HUES48 (cell line): ENCODE results near the gene TDRD12.

Source experiments
- H3K27ac ChIP-seq: one replicate; pipeline ENCODE4 v1.7.0; 2013; ENCODE audit warnings: low read depth, low read length, inconsistent platforms
- H3K27me3 ChIP-seq: 2 replicates; pipeline ENCODE4 v1.6.1; 2013; ENCODE audit warnings: mild to moderate bottlenecking, low read length; ENCODE audit not compliant: control insufficient read depth, insufficient read depth
- H3K36me3 ChIP-seq: 2 replicates; pipeline ENCODE4 v1.6.1; 2013; ENCODE audit warnings: low read length; ENCODE audit not compliant: control insufficient read depth, insufficient read depth
- H3K4me1 ChIP-seq: 2 replicates; pipeline ENCODE4 v1.6.1; 2013; ENCODE audit warnings: mild to moderate bottlenecking, low read length; ENCODE audit not compliant: control insufficient read depth, insufficient read depth
- H3K4me3 ChIP-seq: 2 replicates; pipeline ENCODE4 v1.5.1; 2013; ENCODE audit warnings: mild to moderate bottlenecking, low read depth, low read length
- H3K9ac ChIP-seq: 2 replicates; pipeline ENCODE4 v1.6.1; 2013; ENCODE audit warnings: mild to moderate bottlenecking, low read depth, low read length, moderate library complexity
- H3K9me3 ChIP-seq: 2 replicates; pipeline ENCODE4 v1.6.1; 2013; ENCODE audit warnings: low read length; ENCODE audit not compliant: control insufficient read depth, insufficient read depth

TDRD12 gene, protein sequence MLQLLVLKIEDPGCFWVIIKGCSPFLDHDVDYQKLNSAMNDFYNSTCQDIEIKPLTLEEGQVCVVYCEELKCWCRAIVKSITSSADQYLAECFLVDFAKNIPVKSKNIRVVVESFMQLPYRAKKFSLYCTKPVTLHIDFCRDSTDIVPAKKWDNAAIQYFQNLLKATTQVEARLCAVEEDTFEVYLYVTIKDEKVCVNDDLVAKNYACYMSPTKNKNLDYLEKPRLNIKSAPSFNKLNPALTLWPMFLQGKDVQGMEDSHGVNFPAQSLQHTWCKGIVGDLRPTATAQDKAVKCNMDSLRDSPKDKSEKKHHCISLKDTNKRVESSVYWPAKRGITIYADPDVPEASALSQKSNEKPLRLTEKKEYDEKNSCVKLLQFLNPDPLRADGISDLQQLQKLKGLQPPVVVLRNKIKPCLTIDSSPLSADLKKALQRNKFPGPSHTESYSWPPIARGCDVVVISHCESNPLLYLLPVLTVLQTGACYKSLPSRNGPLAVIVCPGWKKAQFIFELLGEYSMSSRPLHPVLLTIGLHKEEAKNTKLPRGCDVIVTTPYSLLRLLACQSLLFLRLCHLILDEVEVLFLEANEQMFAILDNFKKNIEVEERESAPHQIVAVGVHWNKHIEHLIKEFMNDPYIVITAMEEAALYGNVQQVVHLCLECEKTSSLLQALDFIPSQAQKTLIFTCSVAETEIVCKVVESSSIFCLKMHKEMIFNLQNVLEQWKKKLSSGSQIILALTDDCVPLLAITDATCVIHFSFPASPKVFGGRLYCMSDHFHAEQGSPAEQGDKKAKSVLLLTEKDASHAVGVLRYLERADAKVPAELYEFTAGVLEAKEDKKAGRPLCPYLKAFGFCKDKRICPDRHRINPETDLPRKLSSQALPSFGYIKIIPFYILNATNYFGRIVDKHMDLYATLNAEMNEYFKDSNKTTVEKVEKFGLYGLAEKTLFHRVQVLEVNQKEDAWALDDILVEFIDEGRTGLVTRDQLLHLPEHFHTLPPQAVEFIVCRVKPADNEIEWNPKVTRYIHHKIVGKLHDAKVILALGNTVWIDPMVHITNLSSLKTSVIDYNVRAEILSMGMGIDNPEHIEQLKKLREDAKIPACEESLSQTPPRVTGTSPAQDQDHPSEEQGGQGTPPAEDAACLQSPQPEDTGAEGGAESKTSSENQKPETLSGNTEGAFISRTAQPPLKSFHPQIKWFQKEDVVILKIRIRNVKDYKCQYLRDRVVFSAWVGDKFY (N-terminal part only)

DNA sequence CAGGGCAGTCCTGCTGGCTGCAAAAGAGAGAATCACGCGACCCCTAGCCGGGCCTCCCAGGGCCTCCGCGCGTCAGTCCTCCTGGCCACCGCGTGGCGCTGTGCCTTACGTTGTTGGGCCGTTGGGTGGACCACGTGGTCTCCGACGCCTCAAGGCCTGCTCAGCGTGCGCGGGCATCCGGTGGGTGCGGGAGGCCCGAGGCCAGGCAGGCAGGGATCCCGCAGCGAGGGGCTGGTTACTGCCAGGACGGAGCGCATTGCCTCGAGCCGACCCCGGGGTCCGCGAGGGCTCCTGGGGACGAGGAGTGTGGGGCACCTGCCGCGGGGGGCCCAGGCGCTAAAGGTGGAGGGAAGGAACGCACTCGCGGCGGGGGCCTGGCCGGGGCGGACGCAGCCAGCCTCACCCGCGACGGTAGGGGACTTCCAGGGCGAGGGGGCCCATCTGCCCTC lies at the start of gene TDRD12:
TDRD12 (plus strand) TSS at position 157 of the 449 bp plus-strand sequence. CDS start 306 bp downstream, outside the sequence.
- H3K4me1 ChIP-seq: 0 out of 2 replicates have a peak, but pooled peaks cover 3% of the 10 kb centered on the region
- H3K27me3 ChIP-seq: no peaks in the 10 kb centered on the region
- H3K9me3 ChIP-seq: no peaks in the 10 kb centered on the region
- H3K9ac ChIP-seq: no peak within 1 kb of the TSS
- H3K27ac ChIP-seq: no peak within 1 kb of the TSS
- no peaks in the 10 kb centered on the region for H3K36me3 ChIP-seq
- no peak within 1 kb of the TSS for H3K4me3 ChIP-seq

DNA sequence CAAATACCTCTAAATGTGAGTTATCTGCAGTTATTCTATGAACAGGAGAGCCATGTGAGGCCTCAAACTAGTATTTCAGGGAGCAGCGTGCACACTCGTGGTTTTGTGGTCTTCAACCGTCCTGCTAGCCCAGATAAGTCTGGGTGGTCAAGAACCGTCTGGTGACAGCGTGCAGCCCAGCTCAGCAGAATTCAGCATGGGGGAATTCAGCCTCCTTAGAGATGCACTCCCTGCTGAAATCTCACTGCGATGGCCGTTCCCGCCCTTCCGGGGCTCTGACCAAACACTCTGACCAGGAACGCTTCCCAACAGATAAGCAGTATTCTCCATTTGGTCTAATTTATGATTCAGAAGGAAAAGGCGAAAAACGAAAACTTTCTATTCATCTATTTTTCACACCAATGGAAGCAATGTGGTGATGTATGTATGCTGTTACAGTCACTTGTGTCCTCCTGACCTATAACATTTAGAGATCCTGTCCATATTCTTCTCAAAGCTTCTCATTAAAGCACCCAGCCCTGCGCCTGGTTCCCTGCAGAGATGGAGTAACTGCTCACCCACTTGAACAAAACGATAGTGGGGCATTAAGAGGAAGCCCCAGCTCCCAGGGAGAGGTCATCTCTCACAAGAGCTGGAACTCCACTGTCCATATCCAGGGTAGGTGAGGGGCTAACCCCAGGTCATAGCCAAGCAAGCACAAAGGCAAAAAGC lies 47.5 kb upstream of the TDRD12 start:
- Histone ChIP-seq H3K4me1 (peaks cover 5% of the 10 kb centered on the region), H3K4me3 (no peak overlapping the region), H3K27ac (no peak overlapping the region), H3K36me3 (peaks cover 2% of the 10 kb centered on the region), H3K9me3 (no peaks in the 10 kb centered on the region), H3K9ac (no peak overlapping the region), H3K27me3 (peaks cover 17% of the 10 kb centered on the region)

DNA sequence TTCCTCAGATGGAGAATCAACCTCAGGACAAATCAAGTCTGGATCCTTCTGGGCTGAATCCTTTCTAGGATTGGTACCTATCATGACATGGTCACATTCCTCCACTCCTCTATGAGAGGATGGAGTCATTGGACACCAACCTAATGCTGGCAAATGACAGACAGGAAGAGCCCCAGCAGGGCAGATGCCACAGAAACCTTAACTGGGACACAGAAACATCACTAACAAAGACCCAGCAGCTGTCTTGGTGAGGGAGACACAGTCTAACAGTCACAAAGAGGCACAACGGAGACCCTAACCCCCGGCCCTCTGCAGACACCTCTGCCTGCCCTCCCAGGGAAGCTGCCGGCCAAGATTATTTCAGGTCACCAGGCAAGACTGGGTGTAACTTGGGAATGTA lies 46.7 kb upstream of the TDRD12 start:
- H3K27ac ChIP-seq: no peak overlapping the region
- no peaks in the 10 kb centered on the region for H3K36me3 ChIP-seq
- H3K9ac ChIP-seq: no peak overlapping the region
- H3K9me3 ChIP-seq: no peaks in the 10 kb centered on the region
- peaks cover 13% of the 10 kb centered on the region for H3K4me1 ChIP-seq
- no peak overlapping the region for H3K4me3 ChIP-seq
- H3K27me3 ChIP-seq: peaks cover 25% of the 10 kb centered on the region

GRCh38 chr19:32673573-32673972 lies 46.0 kb upstream of the TDRD12 start:
- no peaks in the 10 kb centered on the region for H3K9me3 ChIP-seq
- peaks cover 29% of the 10 kb centered on the region for H3K27me3 ChIP-seq
- peaks cover 15% of the 10 kb centered on the region for H3K4me1 ChIP-seq
- no peaks in the 10 kb centered on the region for H3K36me3 ChIP-seq
- H3K4me3 ChIP-seq: peak overlapping the region; percentile 73
- no peak overlapping the region for H3K9ac ChIP-seq
- H3K27ac ChIP-seq: no peak overlapping the region

DNA sequence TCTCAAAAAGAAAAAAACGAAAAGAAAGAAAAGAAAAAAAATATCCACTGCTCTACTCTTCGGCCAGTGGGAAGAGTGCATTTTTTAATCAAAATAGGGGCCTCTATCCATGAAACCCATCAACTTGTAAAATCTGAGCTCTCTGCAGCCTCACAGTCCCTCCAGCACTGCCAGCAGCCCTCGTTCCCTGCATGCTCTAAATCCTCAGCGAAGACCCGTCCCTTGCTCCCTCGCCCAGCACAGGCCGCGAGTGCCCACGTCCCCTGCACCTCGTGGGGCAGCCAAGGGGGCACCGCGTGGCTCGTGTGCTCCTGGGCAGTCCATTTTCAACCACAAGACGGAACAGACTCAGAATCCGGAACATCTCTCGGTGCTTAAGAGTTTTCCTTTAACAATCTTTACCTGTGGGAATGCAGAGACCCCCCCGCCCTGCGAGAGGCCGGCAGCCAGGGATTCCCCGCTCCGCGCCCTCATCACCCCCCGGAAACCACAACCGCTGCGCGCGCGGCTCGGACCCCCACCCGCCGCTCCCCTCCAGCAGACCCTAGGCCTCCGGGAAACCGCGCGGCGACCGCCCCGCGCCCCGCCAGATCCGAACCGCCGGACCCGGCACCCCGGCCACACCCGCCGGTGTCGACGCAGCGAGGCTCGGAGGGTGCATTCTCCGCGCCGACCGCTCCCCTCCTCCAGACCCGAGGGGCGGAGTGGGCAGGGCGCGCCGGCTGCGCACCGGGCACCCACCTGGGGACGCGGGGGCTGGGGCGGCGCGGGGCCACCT lies 45.2 kb upstream of the TDRD12 start:
- Histone ChIP-seq H3K27ac (no peak overlapping the region), H3K36me3 (no peaks in the 10 kb centered on the region), H3K9me3 (no peaks in the 10 kb centered on the region), H3K4me3 (peak overlapping the region; percentile 73), H3K9ac (0 out of 2 replicates have a peak overlapping the region, but pooled peaks have one; percentile 15), H3K27me3 (peaks cover 29% of the 10 kb centered on the region), H3K4me1 (peaks cover 15% of the 10 kb centered on the region)

DNA sequence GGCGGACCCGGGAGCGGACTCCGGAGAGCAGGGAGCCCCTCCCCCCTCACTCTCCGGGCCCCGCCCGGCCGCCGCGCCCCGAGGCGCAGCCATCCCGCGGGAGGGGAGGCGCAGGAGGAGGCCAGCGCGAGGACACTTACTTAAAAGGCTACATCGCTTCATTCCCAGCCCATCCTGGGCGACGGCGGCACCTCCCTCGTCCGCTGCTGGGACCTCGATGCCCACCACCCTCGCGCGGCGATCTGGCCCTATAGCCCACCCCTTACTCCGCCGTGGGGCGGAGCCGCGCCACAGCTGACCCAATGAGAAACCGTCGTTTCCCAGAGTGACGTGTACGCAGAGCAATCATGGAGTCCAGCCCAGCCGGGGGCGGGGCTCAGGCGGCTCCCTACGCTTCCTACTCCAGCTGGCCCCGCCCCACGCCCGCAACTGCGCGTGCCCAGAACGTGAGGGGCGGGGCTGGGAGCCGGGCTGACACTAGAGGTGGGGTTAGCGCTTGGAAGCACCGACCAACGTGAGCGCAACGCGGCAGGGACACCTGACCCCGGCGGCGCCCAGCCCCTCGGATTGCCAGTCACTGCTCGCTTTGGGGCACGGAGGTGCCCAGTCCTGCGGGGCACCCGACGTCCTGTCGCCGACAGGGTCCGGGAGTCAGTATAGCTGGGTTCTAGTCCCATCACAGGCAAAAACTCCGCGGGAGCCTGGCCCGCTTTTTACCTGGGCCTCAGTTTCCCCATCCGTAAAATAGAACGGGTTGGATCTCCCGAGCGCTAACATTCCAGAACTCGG lies 44.4 kb upstream of the TDRD12 start, which contains the start of gene ANKRD27:
ANKRD27 (minus strand) TSS at position 250 of the 789 bp plus-strand sequence. CDS start 16,165 bp downstream, outside the sequence.
- Histone ChIP-seq H3K4me3 (peak within 1 kb of the TSS; percentile 73), H3K36me3 (no peaks in the 10 kb centered on the region), H3K9ac (0 out of 2 replicates have a peak within 1 kb of the TSS, but pooled peaks have one; percentile 15), H3K4me1 (peaks cover 15% of the 10 kb centered on the region), H3K27ac (peak within 1 kb of the TSS; percentile 59), H3K27me3 (peaks cover 29% of the 10 kb centered on the region), H3K9me3 (no peaks in the 10 kb centered on the region)

DNA sequence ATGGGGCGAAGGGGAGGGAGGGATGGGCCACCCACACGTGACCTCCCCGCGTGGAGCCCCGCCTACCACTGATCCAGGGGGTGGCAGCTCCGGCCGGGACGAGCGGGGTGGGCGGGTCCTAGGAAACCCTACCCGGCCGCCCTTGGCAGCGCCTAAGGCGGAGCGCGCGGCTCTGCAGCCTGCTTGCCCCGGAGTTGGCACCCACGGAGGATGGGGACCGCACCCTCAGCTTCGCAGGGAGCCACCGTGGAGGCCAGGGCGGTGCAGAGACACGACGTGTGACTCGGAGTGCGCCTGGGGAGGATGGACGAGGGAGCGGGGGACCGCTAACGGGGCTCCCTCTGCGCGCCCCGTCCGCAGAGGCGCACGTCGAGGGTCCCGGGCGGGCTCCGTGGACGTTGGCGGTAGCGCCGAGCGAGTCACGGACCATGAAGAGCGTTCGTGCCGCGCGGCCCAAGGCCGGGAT lies 43.8 kb upstream of the TDRD12 start, which contains the start of gene RGS9BP:
RGS9BP (plus strand) TSS at position 129 of the 466 bp plus-strand sequence. CDS start 416 bp downstream, outside the sequence.
- peaks cover 15% of the 10 kb centered on the region for H3K4me1 ChIP-seq
- no peaks in the 10 kb centered on the region for H3K36me3 ChIP-seq
- peak within 1 kb of the TSS; percentile 73 for H3K4me3 ChIP-seq
- H3K27ac ChIP-seq: peak within 1 kb of the TSS; percentile 59
- H3K9ac ChIP-seq: no peak within 1 kb of the TSS
- H3K9me3 ChIP-seq: no peaks in the 10 kb centered on the region
- peaks cover 29% of the 10 kb centered on the region for H3K27me3 ChIP-seq

- H3K36me3 ChIP-seq: no peaks in the 10 kb centered on the region
- no peak overlapping the region for H3K9ac ChIP-seq
- peaks cover 15% of the 10 kb centered on the region for H3K4me1 ChIP-seq
- H3K27ac ChIP-seq: no peak overlapping the region
- H3K9me3 ChIP-seq: no peaks in the 10 kb centered on the region
- peak overlapping the region; percentile 73 for H3K4me3 ChIP-seq
- H3K27me3 ChIP-seq: peaks cover 29% of the 10 kb centered on the region
Observed at GRCh38 chr19:32676186-32676894, 43.2 kb upstream of the TDRD12 start.
